ENCODE results near the gene NDUFA9. TPM values are rescaled to one million over a fixed set of nuclear protein-coding genes. Genes with fewer than 3 reads are reported as not detected.

NDUFA9 gene
- 343 TPM for total RNA-seq
- long read RNA-seq, full-length matches to known transcripts = 139 of 144 reads
- long read RNA-seq, partial matches to known transcripts = 2 of 144 reads
- long read RNA-seq, other reads (novel, unspliced or antisense) = 3 of 144 reads

- ATAC-seq (peak; percentile 98), DNase-seq (ENCODE audit: missing footprints) (peak; percentile 83)
- intact Hi-C loops (cut with DNase I) = loop anchor here (5.0 kb wide), 1 partner anchor 109 kb away; no protein-coding TSS in a partner anchor
These were observed at the start of gene NDUFA9, which contains the start of gene AKAP3 for GRCh38 chr12:4648501-4649357. NDUFA9 (plus strand) TSS chr12:4649114; CDS start chr12:4649127, 13 bp downstream. AKAP3 (minus strand) TSS chr12:4649051; CDS start chr12:4638196, 10,855 bp downstream.

GRCh38 chr12:4603421-4603820 lies 45.5 kb upstream of the NDUFA9 start:
- intact Hi-C loops (cut with DNase I) = no loop called here
- ATAC-seq = no peak
- no peak for DNase-seq (ENCODE audit: missing footprints)

- ATAC-seq = no peak
- intact Hi-C loops (cut with DNase I) = no loop called here
- no peak for DNase-seq (ENCODE audit: missing footprints)
These were observed 45.0 kb upstream of the NDUFA9 start for GRCh38 chr12:4603946-4604345.

GRCh38 chr12:4604684-4605193 lies 44.2 kb upstream of the NDUFA9 start:
- intact Hi-C loops (cut with DNase I) = no loop called here
- peak; percentile 93 for ATAC-seq
- peak; percentile 88 for DNase-seq (ENCODE audit: missing footprints)

- DNase-seq (ENCODE audit: missing footprints) = no peak
- intact Hi-C loops (cut with DNase I) = no loop called here
- ATAC-seq = no peak
These were observed 41.9 kb upstream of the NDUFA9 start for GRCh38 chr12:4607056-4607455.

- no peak for DNase-seq (ENCODE audit: missing footprints)
- ATAC-seq = no peak
- intact Hi-C loops (cut with DNase I) = no loop called here
These were observed 39.8 kb upstream of the NDUFA9 start for GRCh38 chr12:4609071-4609470.

- intact Hi-C loops (cut with DNase I) = no loop called here
- no peak for ATAC-seq
- DNase-seq (ENCODE audit: missing footprints) = no peak
These were observed 38.4 kb upstream of the NDUFA9 start for GRCh38 chr12:4610481-4610880.

GRCh38 chr12:4615667-4616066 lies 33.2 kb upstream of the NDUFA9 start:
- DNase-seq (ENCODE audit: missing footprints) (no peak), ATAC-seq (no peak)
- intact Hi-C loops (cut with DNase I) = no loop called here

GRCh38 chr12:4621511-4621910 lies 27.4 kb upstream of the NDUFA9 start:
- intact Hi-C loops (cut with DNase I) = no loop called here
- ATAC-seq = no peak
- no peak for DNase-seq (ENCODE audit: missing footprints)

- intact Hi-C loops (cut with DNase I) = no loop called here
- ATAC-seq = no peak
- DNase-seq (ENCODE audit: missing footprints) = no peak
These were observed 22.4 kb upstream of the NDUFA9 start for GRCh38 chr12:4626543-4626942.

GRCh38 chr12:4628406-4628805 lies 20.5 kb upstream of the NDUFA9 start:
- no peak for ATAC-seq
- intact Hi-C loops (cut with DNase I) = no loop called here

GRCh38 chr12:4630262-4630661 lies 18.7 kb upstream of the NDUFA9 start:
- intact Hi-C loops (cut with DNase I) = no loop called here
- no peak for ATAC-seq
- DNase-seq (ENCODE audit: missing footprints) = no peak

More at GRCh38 chr12:4628406-4628805, 20.5 kb upstream of the NDUFA9 start:
- DNase-seq (ENCODE audit: missing footprints) = no peak

- ATAC-seq = no peak
- DNase-seq (ENCODE audit: missing footprints) = no peak
- intact Hi-C loops (cut with DNase I) = no loop called here
These were observed 5.2 kb upstream of the NDUFA9 start for GRCh38 chr12:4643747-4644146.

GRCh38 chr12:4645023-4645422 lies 3.9 kb upstream of the NDUFA9 start:
- no peak for ATAC-seq
- DNase-seq (ENCODE audit: missing footprints) = no peak
- intact Hi-C loops (cut with DNase I) = loop anchor here (5.0 kb wide), 1 partner anchor 112 kb away; no protein-coding TSS in a partner anchor

GRCh38 chr12:4648104-4648500 lies 812 bp upstream of the NDUFA9 start:
- no peak for DNase-seq (ENCODE audit: missing footprints)
- no peak for ATAC-seq
- intact Hi-C loops (cut with DNase I) = loop anchor here (5.0 kb wide), 1 partner anchor 109 kb away; no protein-coding TSS in a partner anchor

- DNase-seq (ENCODE audit: missing footprints) (no peak), ATAC-seq (no peak)
- intact Hi-C loops (cut with DNase I) = loop anchor here (5.0 kb wide), 1 partner anchor 108 kb away; no protein-coding TSS in a partner anchor
These were observed 396 bp downstream of the NDUFA9 start for GRCh38 chr12:4649358-4649661.

- no peak for DNase-seq (ENCODE audit: missing footprints)
- no peak for ATAC-seq
- intact Hi-C loops (cut with DNase I) = no loop called here
These were observed 4.3 kb downstream of the NDUFA9 start for GRCh38 chr12:4653257-4653656.

- no peak for ATAC-seq
- DNase-seq (ENCODE audit: missing footprints) = no peak
- intact Hi-C loops (cut with DNase I) = no loop called here
These were observed 4.8 kb downstream of the NDUFA9 start for GRCh38 chr12:4653691-4654090.

- DNase-seq (ENCODE audit: missing footprints) = no peak
- ATAC-seq = no peak
- intact Hi-C loops (cut with DNase I) = loop anchor here (2.0 kb wide), 1 partner anchor 23 kb away; no protein-coding TSS in a partner anchor
These were observed 15.1 kb downstream of the NDUFA9 start for GRCh38 chr12:4663971-4664505.

- DNase-seq (ENCODE audit: missing footprints) (no peak), ATAC-seq (no peak)
- intact Hi-C loops (cut with DNase I) = loop anchor here (2.0 kb wide), 1 partner anchor 22 kb away; no protein-coding TSS in a partner anchor
These were observed 16.3 kb downstream of the NDUFA9 start for GRCh38 chr12:4665236-4665635.

Measured in Right ventricle myocardium inferior (tissue), 1 donor.